Tibial artery (tissue), 4 donors: ENCODE results near the gene FXN.
"Not testable (repeated sequence)": the region's sequence is repeated elsewhere in the genome, so short reads cannot be mapped to it uniquely, and the experiment has no call there.

Experiments used
- DNase-seq, 2 donors: peaks; one replicate each; pipeline ENCODE4 v3.0.0-alpha.2; 2019
- H3K27ac ChIP-seq, 2 donors: fragments of 200-600 bp; sonication (generic) in 1 of 2; 1 replicate in 1 of 2; 2 replicates in 1 of 2; pipeline ENCODE4 v1.5.1; 2018 to 2019; ENCODE audit warnings: mild to moderate bottlenecking in 1 of 2
- H3K27me3 ChIP-seq, 2 donors: fragments of 200-600 bp; sonication (generic) in 1 of 2; one replicate each; pipeline versions ENCODE4 v1.5.1 to v1.6.0; 2016 to 2019
- H3K36me3 ChIP-seq, 3 donors: fragments of 200-600 bp; sonication (generic) in 2 of 3; one replicate each; pipeline ENCODE4 v1.5.1; 2016 to 2019; ENCODE audit warnings: mild to moderate bottlenecking in 2 of 3
- H3K4me1 ChIP-seq, 4 donors: fragments of 200-600 bp; sonication (generic) in 2 of 4; 1 replicate in 3 of 4; 2 replicates in 1 of 4; pipeline ENCODE4 v1.5.1; 2016 to 2019
- H3K4me3 ChIP-seq, 2 donors: fragments of 200-600 bp; sonication (generic) in 1 of 2; 1 replicate in 1 of 2; 2 replicates in 1 of 2; pipeline ENCODE4 v1.5.1; 2018 to 2019; ENCODE audit warnings: mild to moderate bottlenecking in 2 of 2
- H3K9me3 ChIP-seq, 3 donors: fragments of 200-600 bp; sonication (generic) in 1 of 3; one replicate each; pipeline ENCODE4 v1.5.1; 2016 to 2019
- intact Hi-C: fragments of 100-400 bp; cut with DNase I; formaldehyde crosslinking; loops from one replicate; pipeline ENCODE4 v1.15.0; 2023; ENCODE audit warnings: low total_unique reads
- TF ChIP-seq, protein P1 (sequence below), 2 experiments: fragments of 200-600 bp in 1 of 2; fragments of 450-650 bp in 1 of 2; IDR thresholded peaks; one replicate each; pipeline ENCODE4 v1.5.1; 2017 to 2019; ENCODE audit warnings: antibody characterized with exemption in 2 of 2, mild to moderate bottlenecking in 1 of 2, moderate library complexity in 1 of 2

The FXN gene

DNA sequence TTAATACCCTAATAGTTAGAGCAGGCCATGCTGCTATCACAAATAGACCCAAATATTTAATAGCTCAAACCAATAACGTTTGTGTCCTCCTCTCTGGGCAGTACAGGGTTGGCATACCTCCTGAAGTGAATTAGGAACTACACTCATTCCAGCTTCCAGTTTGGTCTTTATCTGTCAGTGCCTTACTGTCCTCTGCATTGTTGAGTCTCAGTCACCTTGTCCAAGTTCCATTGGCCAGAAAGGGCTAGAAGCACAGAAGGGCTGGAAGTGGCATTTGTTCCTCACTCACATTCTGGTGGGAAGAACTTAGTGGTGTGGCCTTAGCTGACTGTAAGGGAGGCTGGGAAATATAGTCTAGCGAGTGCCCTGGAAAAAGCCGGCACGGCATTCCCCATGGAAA is 11.2 kb downstream of the FXN start:
- peak overlapping the region; percentile 3 to 46 for H3K27ac ChIP-seq
- TF ChIP-seq, protein P1, sequence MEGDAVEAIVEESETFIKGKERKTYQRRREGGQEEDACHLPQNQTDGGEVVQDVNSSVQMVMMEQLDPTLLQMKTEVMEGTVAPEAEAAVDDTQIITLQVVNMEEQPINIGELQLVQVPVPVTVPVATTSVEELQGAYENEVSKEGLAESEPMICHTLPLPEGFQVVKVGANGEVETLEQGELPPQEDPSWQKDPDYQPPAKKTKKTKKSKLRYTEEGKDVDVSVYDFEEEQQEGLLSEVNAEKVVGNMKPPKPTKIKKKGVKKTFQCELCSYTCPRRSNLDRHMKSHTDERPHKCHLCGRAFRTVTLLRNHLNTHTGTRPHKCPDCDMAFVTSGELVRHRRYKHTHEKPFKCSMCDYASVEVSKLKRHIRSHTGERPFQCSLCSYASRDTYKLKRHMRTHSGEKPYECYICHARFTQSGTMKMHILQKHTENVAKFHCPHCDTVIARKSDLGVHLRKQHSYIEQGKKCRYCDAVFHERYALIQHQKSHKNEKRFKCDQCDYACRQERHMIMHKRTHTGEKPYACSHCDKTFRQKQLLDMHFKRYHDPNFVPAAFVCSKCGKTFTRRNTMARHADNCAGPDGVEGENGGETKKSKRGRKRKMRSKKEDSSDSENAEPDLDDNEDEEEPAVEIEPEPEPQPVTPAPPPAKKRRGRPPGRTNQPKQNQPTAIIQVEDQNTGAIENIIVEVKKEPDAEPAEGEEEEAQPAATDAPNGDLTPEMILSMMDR (IDR thresholded peaks at IDR 0.05), result no peak
- intact Hi-C loops, result no loop called here
- H3K4me1 ChIP-seq, result peaks cover 0 to 16% (median 8%) of the 10 kb centered on the region in 4 donors
- H3K36me3 ChIP-seq, result peaks cover 0 to 18% (median 9%) of the 10 kb centered on the region in 3 donors
- H3K27me3 ChIP-seq, result no peaks in the 10 kb centered on the region
- DNase-seq, result no peak
- no peak overlapping the region for H3K4me3 ChIP-seq
- H3K9me3 ChIP-seq, result no peaks in the 10 kb centered on the region

DNA sequence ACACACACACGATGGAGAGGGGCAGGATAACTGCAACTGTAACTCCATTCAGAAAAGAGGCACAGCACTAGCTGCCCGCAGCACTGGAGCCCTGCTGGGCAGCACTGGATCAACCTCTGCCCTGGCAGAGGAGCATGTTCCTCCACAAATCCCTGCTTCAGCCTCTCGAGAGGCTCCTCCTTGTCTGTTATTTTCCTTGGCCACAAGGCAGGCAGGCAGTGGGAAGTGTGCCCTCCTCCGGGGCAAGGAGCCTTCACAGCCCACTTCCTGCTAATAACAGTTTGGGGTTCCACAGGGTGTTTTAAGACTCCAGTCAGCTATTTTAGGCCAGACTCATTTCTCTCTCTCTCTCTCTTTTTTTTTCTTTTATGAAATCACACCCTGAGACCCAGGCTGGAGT is 11.8 kb downstream of the FXN start:
- DNase-seq, result peak in 1 of 2 donors; percentile 63
- Histone ChIP-seq H3K36me3 (peaks cover 0 to 18% (median 9%) of the 10 kb centered on the region in 3 donors), H3K4me3 (no peak overlapping the region), H3K27ac (peak overlapping the region; percentile 3 to 46), H3K27me3 (no peaks in the 10 kb centered on the region), H3K9me3 (no peaks in the 10 kb centered on the region), H3K4me1 (peaks cover 0 to 16% (median 8%) of the 10 kb centered on the region in 4 donors)
- TF ChIP-seq, protein P1 (IDR thresholded peaks at IDR 0.05), result no peak
- intact Hi-C loops, result no loop called here

DNA sequence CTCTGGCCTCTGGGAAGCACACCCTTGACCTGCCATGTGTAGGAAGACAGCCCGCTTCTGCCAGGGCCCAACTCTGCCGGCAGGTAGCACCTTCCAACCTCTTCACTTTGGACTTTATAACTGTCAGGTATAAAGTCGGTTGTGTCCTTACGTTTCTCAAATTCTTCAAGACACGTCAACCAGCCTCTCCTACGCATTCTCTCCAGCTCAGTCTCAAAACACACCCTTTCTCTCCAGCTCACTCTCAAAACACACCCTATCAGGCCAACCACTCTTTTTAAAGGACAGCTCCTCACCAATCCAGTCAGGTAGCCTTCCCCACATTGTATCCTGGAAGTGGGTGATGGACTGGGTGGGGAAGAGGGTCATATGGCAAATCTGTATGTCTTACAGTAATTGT is 13.5 kb downstream of the FXN start:
- Histone ChIP-seq H3K27me3 (no peaks in the 10 kb centered on the region), H3K4me1 (peaks cover 0 to 16% (median 8%) of the 10 kb centered on the region in 4 donors), H3K9me3 (no peaks in the 10 kb centered on the region), H3K36me3 (peaks cover 0 to 18% (median 9%) of the 10 kb centered on the region in 3 donors), H3K27ac (no peak overlapping the region), H3K4me3 (no peak overlapping the region)
- TF ChIP-seq, protein P1 (IDR thresholded peaks at IDR 0.05), result no peak
- intact Hi-C loops, result no loop called here
- DNase-seq, result no peak

DNA sequence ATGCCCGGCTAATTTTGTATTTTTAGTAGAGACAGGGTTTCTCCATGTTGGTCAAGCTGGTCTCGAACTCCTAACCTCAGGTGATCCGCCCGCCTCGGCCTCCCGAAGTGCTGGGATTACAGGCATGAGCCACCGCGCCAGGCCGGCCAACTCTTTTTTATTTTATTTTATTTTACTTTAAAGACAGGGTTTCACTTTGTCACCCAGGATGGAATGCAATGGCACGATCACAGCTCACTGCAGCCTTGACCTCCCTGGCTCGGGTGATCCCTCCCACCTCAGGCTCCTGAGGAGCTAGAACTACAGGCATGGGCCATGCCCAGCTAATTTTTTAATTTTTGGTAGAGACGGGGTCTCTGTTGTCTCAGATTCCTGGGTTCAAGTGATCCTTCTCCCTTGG is 15.4 kb downstream of the FXN start:
- H3K9me3 ChIP-seq, H3K27me3 ChIP-seq, H3K4me3 ChIP-seq, H3K27ac ChIP-seq: not testable (repeated sequence)
- intact Hi-C loops, result loop anchor here (10.0 kb wide), 1 partner anchor 94 kb away; no protein-coding TSS in a partner anchor
- Histone ChIP-seq H3K4me1 (peaks cover 0 to 29% (median 11%) of the 10 kb centered on the region in 4 donors), H3K36me3 (peaks cover 0 to 18% (median 9%) of the 10 kb centered on the region in 3 donors)
- DNase-seq, result peak in 1 of 2 donors; percentile 17

DNA sequence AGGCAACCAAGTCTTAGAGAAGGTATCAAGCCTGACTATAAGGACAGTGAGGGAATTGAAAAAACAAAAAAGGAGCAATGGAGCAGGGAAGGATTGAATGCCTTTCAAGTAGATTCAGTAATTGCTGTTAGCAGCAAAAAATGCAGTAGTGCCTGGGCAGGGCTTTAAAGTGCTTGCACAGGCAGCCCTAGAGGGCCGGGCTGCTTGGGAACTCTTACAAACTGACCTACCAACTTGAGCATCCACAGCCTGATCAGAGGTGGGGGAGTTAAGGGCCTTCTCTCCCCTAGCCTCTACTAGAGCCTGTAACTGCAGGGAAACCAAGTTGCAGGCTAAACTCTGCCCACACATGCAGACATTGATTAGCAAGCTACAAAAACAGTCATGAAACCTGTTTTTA is 19.4 kb downstream of the FXN start:
- Histone ChIP-seq H3K36me3 (no peaks in the 10 kb centered on the region), H3K27me3 (no peaks in the 10 kb centered on the region), H3K9me3 (no peaks in the 10 kb centered on the region), H3K4me1 (peaks cover 0 to 17% (median 3%) of the 10 kb centered on the region in 4 donors), H3K27ac (no peak overlapping the region), H3K4me3 (no peak overlapping the region)
- intact Hi-C loops, result loop anchor here (2.0 to 10.0 kb wide), 2 partner anchors 90 to 136 kb away; no protein-coding TSS in a partner anchor
- DNase-seq, result peak in 1 of 2 donors; percentile 53
- TF ChIP-seq, protein P1 (IDR thresholded peaks at IDR 0.05), result no peak

DNA sequence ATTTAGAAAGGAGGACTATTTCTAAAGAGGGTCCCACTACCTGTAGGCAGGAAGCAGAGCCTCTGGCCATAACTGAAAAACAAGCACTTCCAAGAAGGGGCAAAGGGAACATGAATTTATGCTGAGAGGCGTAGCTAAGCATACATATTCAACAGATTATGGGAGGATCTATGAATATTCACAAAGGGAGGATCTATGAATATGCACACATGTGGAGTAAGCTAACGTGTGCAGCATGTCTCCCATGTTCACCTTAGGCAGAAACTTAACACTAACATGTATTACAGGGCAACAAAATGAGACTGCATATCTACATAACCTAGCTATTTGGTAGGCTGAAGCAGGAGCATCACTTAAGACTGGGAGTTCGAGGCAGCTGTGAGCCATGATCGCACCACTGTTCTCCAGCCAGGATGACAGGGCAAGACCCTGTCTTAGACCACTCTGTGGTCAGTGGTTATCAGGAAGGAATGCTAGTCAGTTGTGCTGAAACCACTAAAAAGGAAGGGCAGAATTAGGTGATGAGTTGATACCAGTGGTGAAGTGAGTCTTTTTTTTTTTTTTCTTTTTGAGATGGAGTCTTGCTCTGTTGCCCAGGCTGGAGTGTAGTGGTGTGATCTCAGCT is 20.8 kb downstream of the FXN start:
- H3K36me3 ChIP-seq, result no peaks in the 10 kb centered on the region
- no peaks in the 10 kb centered on the region for H3K9me3 ChIP-seq
- no peak overlapping the region for H3K27ac ChIP-seq
- H3K4me1 ChIP-seq, result peaks cover 0 to 17% (median 3%) of the 10 kb centered on the region in 4 donors
- DNase-seq, result no peak
- no peak overlapping the region for H3K4me3 ChIP-seq
- TF ChIP-seq, protein P1 (IDR thresholded peaks at IDR 0.05), result no peak
- no peaks in the 10 kb centered on the region for H3K27me3 ChIP-seq
- intact Hi-C loops, result loop anchor here (10.0 kb wide), 1 partner anchor 88 kb away; no protein-coding TSS in a partner anchor
